Loucy (cell line): ENCODE results near the gene CYP27B1.

ENCODE experiments used
- H2AFZ ChIP-seq: fragments of 200-600 bp; sonication (generic); 2 replicates; pipeline ENCODE4 v1.6.0; 2016; ENCODE audit warnings: antibody characterized with exemption, mild to moderate bottlenecking, low read length, moderate library complexity
- H3F3A ChIP-seq: fragments of 200-600 bp; 2 replicates; pipeline ENCODE4 v1.6.0; 2016; ENCODE audit warnings: antibody characterized with exemption, low read depth, mild to moderate bottlenecking
- H3K27me3 ChIP-seq: fragments of 200-600 bp; sonication (generic); 2 replicates; pipeline ENCODE4 v1.6.1; 2014; ENCODE audit warnings: low read length, mild to moderate bottlenecking; ENCODE audit not compliant: insufficient read depth, poor library complexity, severe bottlenecking
- H3K36me3 ChIP-seq: fragments of 200-600 bp; sonication (generic); 2 replicates; pipeline ENCODE4 v1.6.1; 2016; ENCODE audit warnings: low read length; ENCODE audit not compliant: insufficient read depth
- H3K4me1 ChIP-seq: fragments of 200-600 bp; sonication (generic); 2 replicates; pipeline ENCODE4 v1.5.1; 2014; ENCODE audit warnings: low read length, mild to moderate bottlenecking; ENCODE audit not compliant: insufficient read depth, poor library complexity, severe bottlenecking
- H3K4me2 ChIP-seq: fragments of 200-600 bp; sonication (generic); 2 replicates; pipeline ENCODE4 v1.6.0; 2014; ENCODE audit warnings: antibody characterized with exemption, low read length, low read depth, mild to moderate bottlenecking; ENCODE audit not compliant: poor library complexity, severe bottlenecking
- H3K4me3 ChIP-seq: fragments of 200-600 bp; sonication (generic); 2 replicates; pipeline ENCODE4 v1.5.1; 2014; ENCODE audit warnings: low read length, mild to moderate bottlenecking, mixed read lengths; ENCODE audit not compliant: poor library complexity, severe bottlenecking
- H3K79me2 ChIP-seq: fragments of 200-600 bp; sonication (generic); 2 replicates; pipeline ENCODE4 v1.6.1; 2014; ENCODE audit warnings: low read length; ENCODE audit not compliant: insufficient read depth
- H3K9ac ChIP-seq: fragments of 200-600 bp; sonication (generic); 2 replicates; pipeline ENCODE4 v1.6.0; 2014; ENCODE audit warnings: mild to moderate bottlenecking, low read depth, low read length, moderate library complexity; ENCODE audit not compliant: poor library complexity, severe bottlenecking
- H3K9me2 ChIP-seq: fragments of 200-600 bp; sonication (generic); replicated peaks from 2 replicates; pipeline ENCODE4 v1.6.1; 2016; ENCODE audit warnings: low read depth, low read length, mixed read lengths
- H3K9me3 ChIP-seq: fragments of 200-600 bp; sonication (generic); 2 replicates; pipeline ENCODE4 v1.6.1; 2014; ENCODE audit warnings: mild to moderate bottlenecking, antibody characterized with exemption, low read length, low read depth; ENCODE audit not compliant: insufficient read depth
- H4K20me1 ChIP-seq: fragments of 200-600 bp; sonication (generic); 2 replicates; pipeline ENCODE4 v1.6.0; 2014; ENCODE audit warnings: antibody characterized with exemption, low read length, mild to moderate bottlenecking; ENCODE audit not compliant: insufficient read depth, poor library complexity, severe bottlenecking
- EZH2phosphoT487 ChIP-seq: fragments of 200-600 bp; IDR thresholded peaks from 2 replicates; pipeline ENCODE4 v1.6.1; 2018; ENCODE audit warnings: antibody characterized with exemption, mild to moderate bottlenecking, moderate library complexity, borderline replicate concordance
- TF ChIP-seq, protein P1 (sequence below): fragments of 200-600 bp; sonication (generic); conservative IDR thresholded peaks from 2 replicates; pipeline ENCODE4 v1.5.1; 2014; ENCODE audit warnings: mild to moderate bottlenecking, antibody characterized with exemption, low read length

The CYP27B1 gene

DNA sequence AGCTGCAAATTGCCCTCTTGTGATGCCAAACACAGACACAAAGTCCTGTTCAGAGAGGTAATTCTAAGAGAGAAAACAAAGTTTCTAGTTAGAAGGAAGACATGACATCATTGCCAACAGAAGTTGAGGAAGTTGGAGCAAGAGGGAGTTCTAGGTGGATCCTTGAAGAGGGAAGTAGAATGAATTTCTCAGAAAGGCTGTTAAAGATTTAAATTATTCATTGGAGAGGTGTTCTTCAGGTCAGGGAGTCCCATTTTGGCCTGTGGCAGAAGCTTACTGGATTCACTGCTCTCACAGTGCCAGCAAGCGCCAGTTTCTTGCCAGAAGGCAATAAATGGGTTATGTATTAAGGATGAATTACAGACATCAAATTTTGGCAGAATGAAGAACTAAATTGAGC lies 31.1 kb upstream of the CYP27B1 start:
- no peak overlapping the region for H3K4me2 ChIP-seq
- H3F3A ChIP-seq, result no peaks in the 10 kb centered on the region
- no peak overlapping the region for H2AFZ ChIP-seq
- H3K9me3 ChIP-seq, result no peaks in the 10 kb centered on the region
- H3K27me3 ChIP-seq, result no peaks in the 10 kb centered on the region
- H4K20me1 ChIP-seq, result no peaks in the 10 kb centered on the region
- H3K4me1 ChIP-seq, result no peaks in the 10 kb centered on the region
- H3K4me3 ChIP-seq, result no peak overlapping the region
- no peak overlapping the region for H3K9ac ChIP-seq
- H3K79me2 ChIP-seq, result peaks cover 3% of the 10 kb centered on the region; the same call in 1 of the 2 replicates
- H3K9me2 ChIP-seq, result no peaks in the 10 kb centered on the region
- peaks cover 56% of the 10 kb centered on the region for H3K36me3 ChIP-seq
- TF ChIP-seq, protein P1, sequence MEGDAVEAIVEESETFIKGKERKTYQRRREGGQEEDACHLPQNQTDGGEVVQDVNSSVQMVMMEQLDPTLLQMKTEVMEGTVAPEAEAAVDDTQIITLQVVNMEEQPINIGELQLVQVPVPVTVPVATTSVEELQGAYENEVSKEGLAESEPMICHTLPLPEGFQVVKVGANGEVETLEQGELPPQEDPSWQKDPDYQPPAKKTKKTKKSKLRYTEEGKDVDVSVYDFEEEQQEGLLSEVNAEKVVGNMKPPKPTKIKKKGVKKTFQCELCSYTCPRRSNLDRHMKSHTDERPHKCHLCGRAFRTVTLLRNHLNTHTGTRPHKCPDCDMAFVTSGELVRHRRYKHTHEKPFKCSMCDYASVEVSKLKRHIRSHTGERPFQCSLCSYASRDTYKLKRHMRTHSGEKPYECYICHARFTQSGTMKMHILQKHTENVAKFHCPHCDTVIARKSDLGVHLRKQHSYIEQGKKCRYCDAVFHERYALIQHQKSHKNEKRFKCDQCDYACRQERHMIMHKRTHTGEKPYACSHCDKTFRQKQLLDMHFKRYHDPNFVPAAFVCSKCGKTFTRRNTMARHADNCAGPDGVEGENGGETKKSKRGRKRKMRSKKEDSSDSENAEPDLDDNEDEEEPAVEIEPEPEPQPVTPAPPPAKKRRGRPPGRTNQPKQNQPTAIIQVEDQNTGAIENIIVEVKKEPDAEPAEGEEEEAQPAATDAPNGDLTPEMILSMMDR, result no peak
- TF ChIP-seq EZH2phosphoT487, result no peak

DNA sequence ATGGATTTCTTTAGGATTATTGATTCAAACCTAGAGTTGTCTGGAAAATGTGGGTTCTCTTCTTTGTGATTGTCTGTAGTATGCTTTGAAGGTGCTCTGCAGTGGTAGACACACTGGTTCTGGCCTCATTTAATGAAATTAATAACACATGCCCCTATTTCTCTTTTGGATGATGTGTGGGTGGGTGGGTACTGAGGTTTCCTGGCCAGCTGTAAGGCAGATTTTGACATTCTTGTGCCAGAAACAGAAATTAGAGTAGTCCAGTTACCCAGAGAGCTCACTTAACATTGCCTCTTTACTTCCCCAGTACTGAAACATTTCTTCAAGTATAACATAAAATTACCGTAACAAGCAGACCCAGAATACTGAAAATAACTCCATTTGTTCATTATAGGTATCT lies 30.1 kb upstream of the CYP27B1 start:
- no peak overlapping the region for H2AFZ ChIP-seq
- TF ChIP-seq, protein P1, result no peak
- H3K79me2 ChIP-seq, result peaks cover 3% of the 10 kb centered on the region; the same call in 1 of the 2 replicates
- no peaks in the 10 kb centered on the region for H3K4me1 ChIP-seq
- H3K9me2 ChIP-seq, result no peaks in the 10 kb centered on the region
- H3K9me3 ChIP-seq, result no peaks in the 10 kb centered on the region
- no peaks in the 10 kb centered on the region for H3F3A ChIP-seq
- no peaks in the 10 kb centered on the region for H3K27me3 ChIP-seq
- no peaks in the 10 kb centered on the region for H4K20me1 ChIP-seq
- H3K9ac ChIP-seq, result no peak overlapping the region
- H3K36me3 ChIP-seq, result peaks cover 60% of the 10 kb centered on the region
- no peak overlapping the region for H3K4me3 ChIP-seq
- H3K4me2 ChIP-seq, result no peak overlapping the region

DNA sequence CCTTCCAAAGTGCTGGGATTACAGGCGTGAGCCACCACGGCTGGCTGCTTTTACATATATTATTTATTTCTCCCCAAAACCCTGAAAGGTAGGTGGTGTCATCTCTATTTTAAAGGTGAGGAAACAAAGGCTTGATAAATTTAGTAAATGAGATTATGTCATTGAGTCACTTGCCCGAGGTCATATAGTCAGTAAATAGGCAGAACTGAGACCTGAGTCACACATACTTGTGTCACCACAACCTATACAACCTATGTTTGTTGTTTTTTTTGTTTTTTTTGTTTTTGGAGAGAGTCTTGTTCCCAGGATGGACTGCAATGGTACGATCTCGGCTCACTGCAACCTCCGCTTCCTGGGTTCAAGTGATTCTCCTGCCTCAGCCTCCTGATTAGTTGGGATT lies 28.5 kb upstream of the CYP27B1 start:
- Histone ChIP-seq H3K27me3 (no peaks in the 10 kb centered on the region), H3K9me3 (no peaks in the 10 kb centered on the region), H3K9me2 (no peaks in the 10 kb centered on the region), H3K36me3 (peaks cover 70% of the 10 kb centered on the region), H3K4me3 (no peak overlapping the region), H3F3A (no peaks in the 10 kb centered on the region), H4K20me1 (no peaks in the 10 kb centered on the region), H3K79me2 (peaks cover 3% of the 10 kb centered on the region; the same call in 1 of the 2 replicates), H3K4me2 (no peak overlapping the region), H3K4me1 (no peaks in the 10 kb centered on the region), H2AFZ (no peak overlapping the region), H3K9ac (no peak overlapping the region)
- TF ChIP-seq EZH2phosphoT487, result no peak
- TF ChIP-seq, protein P1, result no peak
